Stomach (tissue), 9 donors: ENCODE data around the gene RERE. TPM values are rescaled to one million over a fixed set of nuclear protein-coding genes. Genes with fewer than 3 reads are reported as not detected.
"Not testable (repeated sequence)": the region's sequence is repeated elsewhere in the genome, so short reads cannot be mapped to it uniquely, and the experiment has no call there.

Experiments used
- DNase-seq, 2 donors: peaks; one replicate each; pipeline versions ENCODE4 v3.0.0 to v3.0.0-alpha.2; 2013 to 2019
- H3K27ac ChIP-seq, 5 donors: fragments of 200-600 bp in 4 of 5; sonication (generic) in 4 of 5; one replicate each; pipeline ENCODE4 v1.5.1; 2013 to 2019; ENCODE audit warnings: mild to moderate bottlenecking in 1 of 5, moderate library complexity in 1 of 5
- H3K27me3 ChIP-seq, 3 donors: fragments of 200-600 bp; sonication (generic); one replicate each; pipeline ENCODE4 v1.5.1; 2017 to 2019; ENCODE audit warnings: mixed run types in 1 of 3
- H3K36me3 ChIP-seq, 4 donors: fragments of 200-600 bp; sonication (generic); 1 replicate in 3 of 4; 2 replicates in 1 of 4; pipeline ENCODE4 v1.5.1; 2016 to 2019
- H3K4me1 ChIP-seq, 4 donors: fragments of 200-600 bp; sonication (generic); one replicate each; pipeline ENCODE4 v1.5.1; 2016 to 2019
- H3K4me3 ChIP-seq, 4 donors: fragments of 200-600 bp; sonication (generic) in 3 of 4; one replicate each; pipeline ENCODE4 v1.5.1; 2016 to 2019; ENCODE audit warnings: mild to moderate bottlenecking in 1 of 4
- H3K9me3 ChIP-seq, 4 donors: fragments of 200-600 bp; sonication (generic); one replicate each; pipeline ENCODE4 v1.5.1; 2016 to 2019
- CTCF ChIP-seq, 7 experiments: fragments of 450-650 bp in 4 of 7; fragments of 200-600 bp in 3 of 7; sonication (generic) in 3 of 7; IDR thresholded peaks; one replicate each; pipeline ENCODE4 v1.5.1; 2016 to 2019; ENCODE audit warnings: antibody characterized with exemption in 7 of 7, control low read depth in 2 of 7, mild to moderate bottlenecking in 1 of 7
- EP300 ChIP-seq: sonication (generic); formaldehyde crosslinking; IDR thresholded peaks from one replicate; pipeline ENCODE4 v1.6.1; 2017; ENCODE audit warnings: antibody characterized with exemption
- POLR2A ChIP-seq, 4 donors: fragments of 450-650 bp; IDR thresholded peaks; one replicate each; pipeline ENCODE4 v1.6.1; 2016; ENCODE audit warnings: antibody characterized with exemption in 4 of 4, control low read depth in 2 of 4, mild to moderate bottlenecking in 1 of 4, moderate library complexity in 1 of 4
- POLR2AphosphoS5 ChIP-seq, 3 donors: sonication (generic); formaldehyde crosslinking; IDR thresholded peaks; one replicate each; pipeline ENCODE4 v1.6.1; 2016; ENCODE audit warnings: antibody characterized with exemption in 3 of 3
- WGBS, 5 donors: extraction: QIAGEN DNeasy Blood & Tissue Kit in 3 of 5; methylation state at CpG; one replicate each; pipeline versions ENCODE4 v1.1.5 to v1.1.7; 2013 to 2018; 5-methylcytosine and 5-hydroxymethylcytosine counted together
- intact Hi-C: fragments of 100-400 bp; cut with DNase I; formaldehyde crosslinking; loops from one replicate; pipeline ENCODE4 v1.15.1; 2023; ENCODE audit warnings: low total_unique reads
- polyA plus RNA-seq, 3 donors: library from polyadenylated mRNA; stranded (reverse); fragments of 200-250 nt; gene quantifications; one replicate each; pipeline ENCODE4 v1.2.3, GENCODE V29; 2013
- total RNA-seq, 5 donors: library from RNA; depleted of rRNA; stranded (reverse); fragments of >200 nt; gene quantifications; one replicate each; pipeline versions ENCODE4 v1.1.0 to v1.2.3, GENCODE V29; 2014 to 2016
- donor health status: healthy with polysubstance abuse.
- donor health status: Bipolar disorder and iron deficiency.
- donor health status: healthy.

RERE gene
- total and polyA plus RNA-seq, 8 donors: 15.6 to 198 (median 79.3) TPM

- Histone ChIP-seq H3K27ac (no peak overlapping the region), H3K4me3 (no peak overlapping the region), H3K9me3 (no peaks in the 10 kb centered on the region), H3K27me3 (no peaks in the 10 kb centered on the region), H3K36me3 (no peaks in the 10 kb centered on the region), H3K4me1 (peaks cover 0 to 18% (median 6%) of the 10 kb centered on the region in 4 donors)
- intact Hi-C loops: no loop called here
- DNase-seq: no peak
- WGBS, 5 donors: 90 to 98% (median 95%) methylated on average over 6 of the region's 6 CpGs
- TF ChIP-seq POLR2AphosphoS5 (IDR thresholded peaks at IDR 0.05) (no peak), EP300 (no peak), CTCF (IDR thresholded peaks at IDR 0.05) (no peak), POLR2A (IDR thresholded peaks at IDR 0.05) (no peak)
These were observed 27.0 kb downstream of the RERE start for GRCh38 chr1:8790478-8790877.

GRCh38 chr1:8789314-8790214 is 27.9 kb downstream of the RERE start:
- Histone ChIP-seq H3K9me3 (no peaks in the 10 kb centered on the region), H3K27me3 (no peaks in the 10 kb centered on the region), H3K36me3 (no peaks in the 10 kb centered on the region), H3K27ac (no peak overlapping the region), H3K4me3 (no peak overlapping the region), H3K4me1 (peaks cover 0 to 18% (median 6%) of the 10 kb centered on the region in 4 donors)
- intact Hi-C loops: no loop called here
- DNase-seq: peak in 1 of 2 donors; percentile 72
- 59 to 81% (median 70%) methylated on average over 11 of the region's 11 CpGs for WGBS, 5 donors
- no peak for TF ChIP-seq CTCF (IDR thresholded peaks at IDR 0.05)

GRCh38 chr1:8787218-8787617 is 30.2 kb downstream of the RERE start:
- 91 to 98% (median 96%) methylated on average over 3 of the region's 3 CpGs for WGBS, 5 donors
- DNase-seq: no peak
- intact Hi-C loops: no loop called here
- no peaks in the 10 kb centered on the region for H3K27me3 ChIP-seq
- no peaks in the 10 kb centered on the region for H3K9me3 ChIP-seq
- H3K36me3 ChIP-seq: no peaks in the 10 kb centered on the region
- H3K27ac ChIP-seq: no peak overlapping the region
- TF ChIP-seq CTCF (IDR thresholded peaks at IDR 0.05): no peak
- TF ChIP-seq POLR2AphosphoS5 (IDR thresholded peaks at IDR 0.05): no peak
- TF ChIP-seq POLR2A (IDR thresholded peaks at IDR 0.05): no peak
- TF ChIP-seq EP300: no peak
- H3K4me3 ChIP-seq: no peak overlapping the region
- peaks cover 0 to 14% (median 6%) of the 10 kb centered on the region in 4 donors for H3K4me1 ChIP-seq

DNA sequence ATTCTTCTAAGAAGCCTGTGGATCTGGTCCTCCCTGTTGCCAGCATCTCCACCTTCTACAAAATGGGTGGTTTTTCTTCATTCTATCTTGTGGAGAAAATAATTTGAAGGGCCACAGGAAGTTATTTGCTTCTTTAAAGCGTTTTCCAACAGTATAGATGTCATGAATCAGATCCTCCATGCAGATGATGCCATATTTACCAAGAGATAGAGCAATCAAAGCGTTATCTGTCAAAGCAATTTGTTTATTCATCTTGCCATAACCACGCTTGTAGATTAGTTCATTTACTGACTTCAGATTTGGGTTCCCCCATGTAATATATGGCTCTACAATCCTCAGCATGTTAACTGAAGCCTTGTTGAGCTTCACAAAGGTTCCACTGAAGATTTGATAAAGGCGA is 31.2 kb downstream of the RERE start:
- DNase-seq, intact Hi-C loops, H3K4me1 ChIP-seq, H3K9me3 ChIP-seq, H3K4me3 ChIP-seq, H3K36me3 ChIP-seq, H3K27ac ChIP-seq, H3K27me3 ChIP-seq: not testable (repeated sequence)
- WGBS, 5 donors: 80 to 89% (median 85%) methylated on average over 4 of the region's 4 CpGs

DNA sequence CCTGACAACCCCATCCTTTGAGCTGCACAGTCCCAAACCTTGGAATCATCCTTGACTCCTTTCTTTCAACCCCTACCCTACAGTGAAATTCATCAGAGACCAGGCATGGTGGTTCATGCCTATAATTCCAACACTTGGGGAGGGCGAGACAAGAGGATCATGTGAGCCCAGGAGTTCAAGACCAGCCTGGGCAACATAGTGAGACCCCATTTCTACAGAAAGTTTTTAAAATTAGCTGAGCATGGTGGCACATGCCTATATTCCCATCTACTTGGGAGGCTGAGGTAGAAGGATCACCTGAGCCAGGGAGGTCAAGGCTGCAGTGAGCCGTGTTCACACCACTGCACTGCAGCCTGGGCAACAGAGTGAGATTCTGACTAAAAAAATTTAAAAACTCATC is 34.5 kb downstream of the RERE start:
- Histone ChIP-seq H3K9me3 (no peaks in the 10 kb centered on the region), H3K27me3 (no peaks in the 10 kb centered on the region), H3K4me3 (no peak overlapping the region), H3K27ac (no peak overlapping the region), H3K4me1 (no peaks in the 10 kb centered on the region), H3K36me3 (no peaks in the 10 kb centered on the region)
- TF ChIP-seq EP300 (no peak), POLR2AphosphoS5 (IDR thresholded peaks at IDR 0.05) (no peak), CTCF (IDR thresholded peaks at IDR 0.05) (no peak)
- 92 to 100% (median 97%) methylated on average over 2 of the region's 2 CpGs for WGBS, 5 donors
- DNase-seq: no peak
- intact Hi-C loops: no loop called here
